Sigmoid colon (tissue), 7 donors: ENCODE data around the gene GRIK4. TPM values are rescaled to one million over a fixed set of nuclear protein-coding genes. Genes with fewer than 3 reads are reported as not detected.

Experiments used
- DNase-seq: peaks from one replicate; pipeline ENCODE4 v3.0.0-alpha.2; 2019
- H3K27ac ChIP-seq, 4 donors: fragments of 200-600 bp; sonication (generic); one replicate each; pipeline ENCODE4 v1.5.1; 2016 to 2019; ENCODE audit warnings: mild to moderate bottlenecking in 1 of 4
- H3K27me3 ChIP-seq, 3 donors: fragments of 200-600 bp; sonication (generic); one replicate each; pipeline ENCODE4 v1.5.1; 2019; ENCODE audit warnings: mild to moderate bottlenecking in 1 of 3
- H3K36me3 ChIP-seq, 4 donors: fragments of 200-600 bp; sonication (generic); one replicate each; pipeline ENCODE4 v1.5.1; 2016 to 2019
- H3K4me1 ChIP-seq, 4 donors: fragments of 200-600 bp; sonication (generic); one replicate each; pipeline ENCODE4 v1.5.1; 2017 to 2019
- H3K4me3 ChIP-seq, 4 donors: fragments of 200-600 bp; sonication (generic); one replicate each; pipeline ENCODE4 v1.5.1; 2017 to 2019; ENCODE audit warnings: mild to moderate bottlenecking in 2 of 4, moderate library complexity in 1 of 4
- H3K9me3 ChIP-seq, 4 donors: fragments of 200-600 bp in 3 of 4; sonication (generic) in 3 of 4; one replicate each; pipeline versions ENCODE4 v1.5.1 to v1.6.1; 2013 to 2019
- CTCF ChIP-seq, 4 experiments: fragments of 450-650 bp in 3 of 4; fragments of 200-600 bp in 1 of 4; IDR thresholded peaks; one replicate each; pipeline ENCODE4 v1.5.1; 2016 to 2019; ENCODE audit warnings: antibody characterized with exemption in 4 of 4, mild to moderate bottlenecking in 3 of 4, moderate library complexity in 2 of 4
- EP300 ChIP-seq, 4 donors: sonication (generic); formaldehyde crosslinking; IDR thresholded peaks; one replicate each; pipeline ENCODE4 v1.6.1; 2017; ENCODE audit warnings: antibody characterized with exemption in 4 of 4
- POLR2A ChIP-seq, 2 donors: fragments of 450-650 bp; IDR thresholded peaks; one replicate each; pipeline ENCODE4 v1.6.1; 2016; ENCODE audit warnings: antibody characterized with exemption in 2 of 2, mild to moderate bottlenecking in 2 of 2, moderate library complexity in 2 of 2
- POLR2AphosphoS5 ChIP-seq, 4 donors: sonication (generic); formaldehyde crosslinking; IDR thresholded peaks; one replicate each; pipeline ENCODE4 v1.6.1; 2017; ENCODE audit warnings: antibody characterized with exemption in 4 of 4
- WGBS, 2 donors: extraction: QIAGEN DNeasy Blood & Tissue Kit; methylation state at CpG; one replicate each; pipeline ENCODE4 v1.1.7; 2013; 5-methylcytosine and 5-hydroxymethylcytosine counted together
- intact Hi-C: fragments of 100-400 bp; cut with DNase I; formaldehyde crosslinking; loops from one replicate; pipeline ENCODE4 v1.15.1; 2023
- polyA plus RNA-seq, 3 donors: library from polyadenylated mRNA; stranded (reverse); fragments of 200-250 nt; gene quantifications; one replicate each; pipeline ENCODE4 v1.2.3, GENCODE V29; 2013
- total RNA-seq, 4 donors: library from RNA; depleted of rRNA; stranded (reverse); fragments of >200 nt; gene quantifications; one replicate each; pipeline ENCODE4 v1.1.0, GENCODE V29; 2016
- donor health status: healthy with polysubstance abuse.
- donor health status: Bipolar disorder and iron deficiency.
- donor health status: healthy.

The GRIK4 gene
- total and polyA plus RNA-seq, 7 donors = 0.10 to 0.36 (median 0.27) TPM; not detected in 4

GRCh38 chr11:121033635-121034034 is 522.1 kb downstream of the GRIK4 start:
- Histone ChIP-seq H3K27ac (no peak overlapping the region), H3K9me3 (no peaks in the 10 kb centered on the region), H3K4me3 (no peak overlapping the region), H3K4me1 (no peaks in the 10 kb centered on the region), H3K27me3 (no peaks in the 10 kb centered on the region), H3K36me3 (no peaks in the 10 kb centered on the region)
- TF ChIP-seq EP300 (IDR thresholded peaks at IDR 0.05) (no peak), POLR2AphosphoS5 (IDR thresholded peaks at IDR 0.05) (no peak)
- intact Hi-C loops = no loop called here
- 93 to 94% methylated on average over 4 of the region's 4 CpGs for WGBS, 2 donors
- DNase-seq = no peak

GRCh38 chr11:121035169-121035755 is 523.7 kb downstream of the GRIK4 start:
- no peak for DNase-seq
- intact Hi-C loops = no loop called here
- no peaks in the 10 kb centered on the region for H3K27me3 ChIP-seq
- no peak overlapping the region for H3K27ac ChIP-seq
- TF ChIP-seq EP300 (IDR thresholded peaks at IDR 0.05) (no peak), POLR2AphosphoS5 (IDR thresholded peaks at IDR 0.05) (no peak), POLR2A (IDR thresholded peaks at IDR 0.05) (no peak), CTCF (IDR thresholded peaks at IDR 0.05) (no peak)
- H3K4me3 ChIP-seq = no peak overlapping the region
- no peaks in the 10 kb centered on the region for H3K36me3 ChIP-seq
- WGBS, 2 donors = 61 to 65% methylated on average over 4 of the region's 4 CpGs
- no peaks in the 10 kb centered on the region for H3K9me3 ChIP-seq
- H3K4me1 ChIP-seq = peaks cover 0 to 3% (median 0%) of the 10 kb centered on the region in 4 donors

- H3K4me1 ChIP-seq = peaks cover 0 to 4% (median 0%) of the 10 kb centered on the region in 4 donors
- intact Hi-C loops = no loop called here
- no peaks in the 10 kb centered on the region for H3K36me3 ChIP-seq
- H3K4me3 ChIP-seq = no peak overlapping the region
- no peaks in the 10 kb centered on the region for H3K27me3 ChIP-seq
- TF ChIP-seq EP300 (IDR thresholded peaks at IDR 0.05) = no peak
- no peak for TF ChIP-seq POLR2A (IDR thresholded peaks at IDR 0.05)
- TF ChIP-seq CTCF (IDR thresholded peaks at IDR 0.05) = no peak
- TF ChIP-seq POLR2AphosphoS5 (IDR thresholded peaks at IDR 0.05) = no peak
- H3K9me3 ChIP-seq = no peaks in the 10 kb centered on the region
- no peak for DNase-seq
- H3K27ac ChIP-seq = no peak overlapping the region
- 73 to 80% methylated on average over 3 of the region's 3 CpGs for WGBS, 2 donors
Measured at GRCh38 chr11:121035780-121036179, 524.2 kb downstream of the GRIK4 start.

GRCh38 chr11:121037016-121037415 is 525.5 kb downstream of the GRIK4 start:
- no peaks in the 10 kb centered on the region for H3K36me3 ChIP-seq
- no peak overlapping the region for H3K27ac ChIP-seq
- no peaks in the 10 kb centered on the region for H3K9me3 ChIP-seq
- intact Hi-C loops = no loop called here
- no peak for TF ChIP-seq CTCF (IDR thresholded peaks at IDR 0.05)
- no peak for TF ChIP-seq POLR2A (IDR thresholded peaks at IDR 0.05)
- no peak for TF ChIP-seq POLR2AphosphoS5 (IDR thresholded peaks at IDR 0.05)
- TF ChIP-seq EP300 (IDR thresholded peaks at IDR 0.05) = no peak
- peaks cover 0 to 4% (median 0%) of the 10 kb centered on the region in 4 donors for H3K4me1 ChIP-seq
- H3K27me3 ChIP-seq = no peaks in the 10 kb centered on the region
- no peak for DNase-seq
- 42 to 74% methylated on average over 1 of the region's 1 CpG for WGBS, 2 donors
- no peak overlapping the region for H3K4me3 ChIP-seq

Other genes with a start within 250 kb of the GRIK4 start
- 1 to 10 TPM; 3.3 to 7.2 (median 4.4) TPM for gene TLCD5, start 186.4 kb upstream of the GRIK4 start, total RNA-seq
- gene TLCD5, start 186.4 kb upstream of the GRIK4 start, polyA plus RNA-seq = 1 to 10 TPM in 1 of 3 donors, under 1 TPM in 1, not detected in 1; 0.60 to 1.1 TPM
- 100 to 1,000 TPM in 2 of 4 donors, 10 to 100 TPM in 2; 80.5 to 129 (median 94.8) TPM for gene ARHGEF12, start 175.3 kb upstream of the GRIK4 start, total RNA-seq
- 10 to 100 TPM; 18.6 to 25.2 (median 22.8) TPM for gene ARHGEF12, start 175.3 kb upstream of the GRIK4 start, polyA plus RNA-seq